GM12864 (cell line): Measurements from ENCODE around the gene MCM10.

Experiments used
- DNase-seq: peaks from one replicate; pipeline ENCODE4 v3.0.0-alpha.2; 2011; ENCODE audit warnings: low read depth
- H3K4me3 ChIP-seq: 2 replicates; pipeline ENCODE4 v1.5.1; 2011; ENCODE audit warnings: mild to moderate bottlenecking, low read depth, low read length, control low read depth
- TF ChIP-seq, protein P1 (sequence below): IDR thresholded peaks from 2 replicates; pipeline ENCODE4 v1.5.1; 2011; ENCODE audit warnings: low read depth, mild to moderate bottlenecking, moderate library complexity, low read length, control low read depth, inconsistent platforms; ENCODE audit errors: missing control alignments

The MCM10 gene

DNA sequence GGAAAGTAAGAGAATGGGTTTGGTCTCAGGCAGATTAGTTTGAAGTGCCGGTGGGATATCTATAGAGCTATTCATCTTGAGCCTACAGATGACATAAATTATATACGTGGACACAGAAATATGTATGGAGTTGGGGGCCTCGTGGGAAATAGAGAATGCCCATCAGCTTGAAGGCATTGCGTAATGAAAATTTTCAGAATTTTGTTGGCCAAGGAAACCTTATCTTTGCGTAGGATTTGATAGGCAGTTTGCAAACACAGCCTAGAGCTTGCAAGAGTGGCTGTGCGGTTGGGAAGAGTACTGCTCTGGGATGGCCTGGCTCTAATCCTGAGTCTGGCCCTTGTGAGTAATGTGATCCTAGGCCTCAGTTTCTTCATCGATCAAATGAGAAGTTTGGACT lies 32.3 kb downstream of the MCM10 start:
- TF ChIP-seq, protein P1, sequence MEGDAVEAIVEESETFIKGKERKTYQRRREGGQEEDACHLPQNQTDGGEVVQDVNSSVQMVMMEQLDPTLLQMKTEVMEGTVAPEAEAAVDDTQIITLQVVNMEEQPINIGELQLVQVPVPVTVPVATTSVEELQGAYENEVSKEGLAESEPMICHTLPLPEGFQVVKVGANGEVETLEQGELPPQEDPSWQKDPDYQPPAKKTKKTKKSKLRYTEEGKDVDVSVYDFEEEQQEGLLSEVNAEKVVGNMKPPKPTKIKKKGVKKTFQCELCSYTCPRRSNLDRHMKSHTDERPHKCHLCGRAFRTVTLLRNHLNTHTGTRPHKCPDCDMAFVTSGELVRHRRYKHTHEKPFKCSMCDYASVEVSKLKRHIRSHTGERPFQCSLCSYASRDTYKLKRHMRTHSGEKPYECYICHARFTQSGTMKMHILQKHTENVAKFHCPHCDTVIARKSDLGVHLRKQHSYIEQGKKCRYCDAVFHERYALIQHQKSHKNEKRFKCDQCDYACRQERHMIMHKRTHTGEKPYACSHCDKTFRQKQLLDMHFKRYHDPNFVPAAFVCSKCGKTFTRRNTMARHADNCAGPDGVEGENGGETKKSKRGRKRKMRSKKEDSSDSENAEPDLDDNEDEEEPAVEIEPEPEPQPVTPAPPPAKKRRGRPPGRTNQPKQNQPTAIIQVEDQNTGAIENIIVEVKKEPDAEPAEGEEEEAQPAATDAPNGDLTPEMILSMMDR = no peak
- DNase-seq = no peak
- H3K4me3 ChIP-seq = no peak overlapping the region

DNA sequence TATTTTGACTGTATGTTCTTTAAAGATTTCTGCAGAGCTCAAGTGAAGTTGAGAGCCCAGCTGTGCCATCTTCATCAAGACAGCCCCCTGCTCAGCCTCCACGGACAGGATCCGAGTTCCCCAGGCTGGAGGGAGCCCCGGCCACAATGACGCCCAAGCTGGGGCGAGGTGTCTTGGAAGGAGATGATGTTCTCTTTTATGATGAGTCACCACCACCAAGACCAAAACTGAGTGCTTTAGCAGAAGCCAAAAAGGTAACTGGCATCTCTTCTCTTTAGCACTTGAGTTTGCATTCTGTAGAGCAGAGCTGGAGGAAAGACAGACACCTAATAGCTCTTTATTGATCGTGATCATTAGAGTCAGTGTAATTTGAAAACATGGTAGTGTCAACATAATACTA lies 33.7 kb downstream of the MCM10 start:
- no peak overlapping the region for H3K4me3 ChIP-seq
- TF ChIP-seq, protein P1 = no peak
- DNase-seq = no peak

DNA sequence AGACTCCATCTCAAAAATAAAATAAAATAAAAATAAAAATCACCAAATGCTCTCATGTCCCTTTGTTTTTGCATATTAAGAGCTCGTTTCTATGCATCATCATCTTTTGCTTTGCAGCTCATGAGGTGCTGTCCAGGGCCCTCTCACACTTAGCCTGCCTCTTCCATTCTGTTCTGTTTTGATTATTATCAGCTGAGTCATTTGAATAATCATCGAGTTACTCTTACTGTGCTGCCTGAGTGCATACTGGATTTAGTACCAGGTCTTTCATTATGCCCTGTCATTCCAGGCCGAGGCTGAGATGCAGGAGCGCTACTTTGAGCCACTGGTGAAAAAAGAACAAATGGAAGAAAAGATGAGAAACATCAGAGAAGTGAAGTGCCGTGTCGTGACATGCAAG lies 39.8 kb downstream of the MCM10 start:
- TF ChIP-seq, protein P1 = no peak
- DNase-seq = no peak
- no peak overlapping the region for H3K4me3 ChIP-seq

GRCh38 chr10:13206091-13206490 lies 44.7 kb downstream of the MCM10 start:
- DNase-seq = no peak
- no peak overlapping the region for H3K4me3 ChIP-seq
- TF ChIP-seq, protein P1 = no peak

GRCh38 chr10:13206546-13207443 lies 45.4 kb downstream of the MCM10 start:
- TF ChIP-seq, protein P1 = peak; percentile 52
- DNase-seq = no peak
- no peak overlapping the region for H3K4me3 ChIP-seq

- no peak for DNase-seq
- no peak overlapping the region for H3K4me3 ChIP-seq
- TF ChIP-seq, protein P1 = no peak
Measured at GRCh38 chr10:13213163-13213562, 51.8 kb downstream of the MCM10 start.

DNA sequence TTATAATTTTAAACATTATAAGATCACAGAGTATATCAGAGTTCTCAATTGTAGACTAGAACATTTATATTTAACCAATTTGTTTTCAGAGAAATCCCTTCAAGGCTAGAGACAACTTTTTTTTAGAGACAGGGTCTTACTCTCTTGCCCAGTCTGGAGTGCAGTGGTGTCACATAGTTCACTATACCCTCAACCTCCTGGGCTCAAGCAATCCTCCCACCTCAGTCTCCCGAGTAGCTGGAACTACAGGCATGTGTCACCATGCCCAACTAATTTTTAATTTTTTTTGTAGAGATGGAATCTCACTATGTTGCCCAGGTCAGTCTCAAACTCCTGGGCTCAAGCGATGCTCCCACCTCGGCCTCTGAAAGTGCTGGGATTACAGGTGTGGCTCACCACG lies 57.5 kb downstream of the MCM10 start:
- no peak for DNase-seq
- TF ChIP-seq, protein P1 = no peak
- H3K4me3 ChIP-seq = no peak overlapping the region
